Activated CD4-positive, alpha-beta T cell treated with anti-CD3 and anti-CD28 coated beads for 36 hours (primary cell): Measurements from ENCODE around the gene LIMS3. TPM values are rescaled to one million over a fixed set of nuclear protein-coding genes. Genes with fewer than 3 reads are reported as not detected.

Experiments used
- total RNA-seq, 2 experiments: library from RNA; stranded (reverse); gene quantifications; one replicate each; pipeline ENCODE4 v1.2.3, GENCODE V29; 2021

Gene LIMS3
- total RNA-seq, 2 experiments from 2014 or later, result 0.11 to 0.18 TPM

Other genes starting within 250 kb of the LIMS3 start
- gene RGPD5, start 104.4 kb upstream of the LIMS3 start, total RNA-seq, result 10 to 100 TPM; 25.4 to 27.0 TPM
- gene MALL, start 217.1 kb downstream of the LIMS3 start, total RNA-seq, result 1 to 10 TPM; 1.6 to 2.0 TPM